ENCODE data around the gene IQGAP2. TPM values are rescaled to one million over a fixed set of nuclear protein-coding genes. Genes with fewer than 3 reads are reported as not detected.

Gene IQGAP2
- total and polyA plus RNA-seq, 3 donors from 2014 or later, result 33.5 to 78.6 (median 60.2) TPM

GRCh38 chr5:76524868-76525267 lies 121.8 kb downstream of the IQGAP2 start:
- 38 to 56% methylated on average over 2 of the region's 2 CpGs for WGBS, 2 donors
- TF ChIP-seq CTCF (IDR thresholded peaks at IDR 0.05) (no peak), POLR2A (IDR thresholded peaks at IDR 0.05) (no peak)
- no peaks in the 10 kb centered on the region for H3K27me3 ChIP-seq
- intact Hi-C loops (cut with DNase I; ENCODE audit: low total_unique reads), result no loop called here
- no peaks in the 10 kb centered on the region for H3K9me3 ChIP-seq
- H3K36me3 ChIP-seq (ENCODE audit: low read depth, missing control alignments), result no peaks in the 10 kb centered on the region
- DNase-seq, result no peak
- H3K4me1 ChIP-seq, result no peaks in the 10 kb centered on the region
- no peak overlapping the region for H3K4me3 ChIP-seq
- no peak overlapping the region for H3K27ac ChIP-seq

- Histone ChIP-seq H3K27me3 (no peaks in the 10 kb centered on the region), H3K27ac (no peak overlapping the region), H3K36me3 (ENCODE audit: low read depth, missing control alignments) (no peaks in the 10 kb centered on the region), H3K4me3 (no peak overlapping the region), H3K9me3 (no peaks in the 10 kb centered on the region), H3K4me1 (no peaks in the 10 kb centered on the region)
- DNase-seq, result no peak
- WGBS, 2 donors, result 78 to 85% methylated on average over 2 of the region's 2 CpGs
- no peak for TF ChIP-seq CTCF (IDR thresholded peaks at IDR 0.05)
- no peak for TF ChIP-seq POLR2A (IDR thresholded peaks at IDR 0.05)
- intact Hi-C loops (cut with DNase I; ENCODE audit: low total_unique reads), result no loop called here
Observed at GRCh38 chr5:76525956-76526355, 122.9 kb downstream of the IQGAP2 start.

- H3K27me3 ChIP-seq, result no peaks in the 10 kb centered on the region
- no peaks in the 10 kb centered on the region for H3K4me1 ChIP-seq
- intact Hi-C loops (cut with DNase I; ENCODE audit: low total_unique reads), result no loop called here
- H3K27ac ChIP-seq, result no peak overlapping the region
- TF ChIP-seq CTCF (IDR thresholded peaks at IDR 0.05) (no peak), POLR2A (IDR thresholded peaks at IDR 0.05) (no peak)
- DNase-seq, result no peak
- H3K9me3 ChIP-seq, result no peaks in the 10 kb centered on the region
- 70 to 73% methylated on average over 2 of the region's 2 CpGs for WGBS, 2 donors
- H3K36me3 ChIP-seq (ENCODE audit: low read depth, missing control alignments), result no peaks in the 10 kb centered on the region
- H3K4me3 ChIP-seq, result no peak overlapping the region
Observed at GRCh38 chr5:76526950-76527583, 124.0 kb downstream of the IQGAP2 start.

- WGBS, 2 donors, result 88 to 91% methylated on average over 2 of the region's 2 CpGs
Observed at GRCh38 chr5:76527685-76528161, 124.6 kb downstream of the IQGAP2 start.

More at GRCh38 chr5:76527685-76528161, 124.6 kb downstream of the IQGAP2 start:
- Histone ChIP-seq H3K9me3 (no peaks in the 10 kb centered on the region), H3K27ac (no peak overlapping the region), H3K4me3 (no peak overlapping the region), H3K36me3 (ENCODE audit: low read depth, missing control alignments) (no peaks in the 10 kb centered on the region), H3K4me1 (no peaks in the 10 kb centered on the region), H3K27me3 (no peaks in the 10 kb centered on the region)
- TF ChIP-seq POLR2A (IDR thresholded peaks at IDR 0.05), result no peak
- TF ChIP-seq CTCF (IDR thresholded peaks at IDR 0.05), result no peak
- no peak for DNase-seq
- intact Hi-C loops (cut with DNase I; ENCODE audit: low total_unique reads), result no loop called here

Data from testis (tissue), 3 donors.